HEK293 (cell line): Measurements from ENCODE around the gene C1QTNF9B.

Experiments used
- CTCF ChIA-PET: fragments of 350-600 bp; formaldehyde crosslinking; extraction: SDS; loops from one replicate; lab custom pipeline; 2021; ENCODE audit warnings: antibody characterized with exemption; lab: Yijun Ruan, JAX
- POLR2A ChIA-PET: fragments of 300-600 bp; formaldehyde crosslinking; extraction: SDS; loops from one replicate; lab custom pipeline; 2020; ENCODE audit warnings: antibody characterized with exemption, inconsistent platforms; lab: Yijun Ruan, JAX
- H3K27ac ChIP-seq: fragments of 200-500 bp; sonication (Bioruptor generic); 2 replicates; pipeline ENCODE4 v1.5.1; 2014; ENCODE audit warnings: low read depth, low read length, control low read depth, inconsistent platforms; ENCODE audit errors: extremely low read depth
- H3K36me3 ChIP-seq, 2 experiments: fragments of 200-500 bp in 1 of 2; sonication (Bioruptor generic) in 1 of 2; 1 replicate in 1 of 2; 2 replicates in 1 of 2; pipeline ENCODE4 v1.5.1; 2014 to 2017; ENCODE audit warnings: inconsistent platforms in 2 of 2, low read length in 2 of 2; ENCODE audit not compliant: control insufficient read depth in 2 of 2, insufficient read depth in 1 of 2
- H3K4me1 ChIP-seq: fragments of 200-500 bp; sonication (Bioruptor generic); 2 replicates; pipeline ENCODE4 v1.5.1; 2014; ENCODE audit warnings: mild to moderate bottlenecking, low read length, inconsistent platforms; ENCODE audit not compliant: control insufficient read depth, insufficient read depth
- H3K4me3 ChIP-seq: 2 replicates; pipeline ENCODE4 v1.5.1; 2011; ENCODE audit warnings: low read depth, mild to moderate bottlenecking, control low read depth, low read length, moderate library complexity
- H3K9me3 ChIP-seq: fragments of 200-500 bp; sonication (Bioruptor generic); 2 replicates; pipeline ENCODE4 v1.5.1; 2014; ENCODE audit warnings: low read depth, low read length, inconsistent platforms; ENCODE audit not compliant: control insufficient read depth, insufficient read depth
- ATF2 ChIP-seq: fragments of 450-650 bp; formaldehyde crosslinking; IDR thresholded peaks from 2 replicates; pipeline ENCODE4 v1.5.1; 2016; ENCODE audit warnings: missing biosample characterization, missing genetic modification characterization, low read depth
- CTCF ChIP-seq: fragments of 450-650 bp; formaldehyde crosslinking; IDR thresholded peaks from 2 replicates; pipeline ENCODE4 v1.5.1; 2016; ENCODE audit warnings: missing biosample characterization, missing genetic modification characterization
- GLI2 ChIP-seq: fragments of 450-650 bp; formaldehyde crosslinking; IDR thresholded peaks from 2 replicates; pipeline ENCODE4; 2017; ENCODE audit warnings: missing biosample characterization, missing genetic modification characterization, low read depth, borderline replicate concordance
- HOXD13 ChIP-seq: sonication (generic); formaldehyde crosslinking; IDR thresholded peaks from 2 replicates; pipeline ENCODE4 v1.8.0; 2022; ENCODE audit warnings: missing genetic modification reagents, borderline replicate concordance
- SCRT1 ChIP-seq: fragments of 450-650 bp; formaldehyde crosslinking; IDR thresholded peaks from 2 replicates; pipeline ENCODE4 v1.5.1; 2016; ENCODE audit warnings: missing biosample characterization, missing genetic modification characterization, borderline replicate concordance
- ZBTB1 ChIP-seq: fragments of 450-650 bp; formaldehyde crosslinking; IDR thresholded peaks from 2 replicates; pipeline ENCODE4 v1.5.1; 2016; ENCODE audit warnings: missing biosample characterization, missing genetic modification characterization
- ZBTB44 ChIP-seq: fragments of 450-650 bp; IDR thresholded peaks from 2 replicates; pipeline ENCODE4 v1.5.1; 2018; ENCODE audit warnings: missing biosample characterization, mild to moderate bottlenecking, missing genetic modification characterization
- ZFHX2 ChIP-seq: fragments of 450-650 bp; formaldehyde crosslinking; conservative IDR thresholded peaks from 2 replicates; pipeline ENCODE4 v1.5.1; 2016; ENCODE audit warnings: missing biosample characterization, missing genetic modification characterization
- ZFP37 ChIP-seq: fragments of 450-650 bp; formaldehyde crosslinking; IDR thresholded peaks from 2 replicates; pipeline ENCODE4 v1.5.1; 2016; ENCODE audit warnings: missing biosample characterization, missing genetic modification characterization
- ZNF157 ChIP-seq: fragments of 450-650 bp; formaldehyde crosslinking; IDR thresholded peaks from 2 replicates; pipeline ENCODE4 v1.5.1; 2016; ENCODE audit warnings: missing biosample characterization, missing genetic modification characterization
- ZNF239 ChIP-seq: fragments of 450-650 bp; formaldehyde crosslinking; IDR thresholded peaks from 2 replicates; pipeline ENCODE4 v1.5.1; 2016; ENCODE audit warnings: missing biosample characterization, missing genetic modification characterization
- ZNF274 ChIP-seq, 2 experiments: fragments of 200-500 bp in 1 of 2; fragments of 450-650 bp in 1 of 2; sonication (Bioruptor generic) in 1 of 2; formaldehyde crosslinking in 1 of 2; IDR thresholded peaks; 2 replicates each; pipeline versions ENCODE4 v1.5.1 to v1.6.1; 2014 to 2016; ENCODE audit warnings: borderline replicate concordance in 1 of 2, inconsistent platforms in 1 of 2, low read length in 1 of 2, missing biosample characterization in 1 of 2, missing genetic modification characterization in 1 of 2
- ZNF341 ChIP-seq: fragments of 450-650 bp; formaldehyde crosslinking; IDR thresholded peaks from 2 replicates; pipeline ENCODE4; 2016; ENCODE audit warnings: low read depth, missing biosample characterization, missing genetic modification characterization
- ZNF354C ChIP-seq: fragments of 450-650 bp; formaldehyde crosslinking; IDR thresholded peaks from 2 replicates; pipeline ENCODE4 v1.5.1; 2016; ENCODE audit warnings: missing biosample characterization, missing genetic modification characterization, low read depth, borderline replicate concordance
- ZNF37A ChIP-seq: fragments of 450-650 bp; IDR thresholded peaks from 2 replicates; pipeline ENCODE4 v1.5.1; 2018; ENCODE audit warnings: missing biosample characterization, missing genetic modification characterization
- ZNF549 ChIP-seq: fragments of 450-650 bp; IDR thresholded peaks from 2 replicates; pipeline ENCODE4 v1.5.1; 2018; ENCODE audit warnings: missing biosample characterization, missing genetic modification characterization, mild to moderate bottlenecking, inconsistent platforms, moderate library complexity
- ZNF610 ChIP-seq: fragments of 450-650 bp; formaldehyde crosslinking; IDR thresholded peaks from 2 replicates; pipeline ENCODE4 v1.5.1; 2016; ENCODE audit warnings: missing biosample characterization, missing genetic modification characterization, borderline replicate concordance
- ZNF654 ChIP-seq: fragments of 450-650 bp; formaldehyde crosslinking; IDR thresholded peaks from 2 replicates; pipeline ENCODE4 v1.5.1; 2016; ENCODE audit warnings: low read depth, missing biosample characterization, missing genetic modification characterization
- ZNF658 ChIP-seq: fragments of 450-650 bp; formaldehyde crosslinking; IDR thresholded peaks from 2 replicates; pipeline ENCODE4; 2016; ENCODE audit warnings: missing biosample characterization, missing genetic modification characterization
- ZNF777 ChIP-seq: fragments of 450-650 bp; formaldehyde crosslinking; IDR thresholded peaks from 2 replicates; pipeline ENCODE4 v1.5.1; 2017; ENCODE audit warnings: missing biosample characterization, missing genetic modification characterization, borderline replicate concordance
- ZNF791 ChIP-seq: fragments of 450-650 bp; formaldehyde crosslinking; IDR thresholded peaks from 2 replicates; pipeline ENCODE4 v1.5.1; 2016; ENCODE audit warnings: missing biosample characterization, missing genetic modification characterization
- ZSCAN18 ChIP-seq: fragments of 450-650 bp; formaldehyde crosslinking; IDR thresholded peaks from 2 replicates; pipeline ENCODE4 v1.5.1; 2016; ENCODE audit warnings: missing biosample characterization, missing genetic modification characterization
- TF ChIP-seq, protein P1 (sequence below): fragments of 450-650 bp; formaldehyde crosslinking; IDR thresholded peaks from 2 replicates; pipeline ENCODE4 v1.5.1; 2016; ENCODE audit warnings: missing biosample characterization, missing genetic modification characterization, borderline replicate concordance

Gene C1QTNF9B

GRCh38 chr13:23870356-23871140 is 26.8 kb downstream of the C1QTNF9B start (continued):
- no peak for TF ChIP-seq ZNF157 (tag by site-specific recombination)
- TF ChIP-seq ATF2 (tag by site-specific recombination), result no peak
- no peak for TF ChIP-seq GLI2 (tag by site-specific recombination)
- TF ChIP-seq ZNF354C (tag by site-specific recombination), result no peak
- TF ChIP-seq ZNF658 (tag by site-specific recombination), result no peak
- no peak for TF ChIP-seq ZSCAN18 (tag by site-specific recombination)
- TF ChIP-seq SCRT1 (tag by site-specific recombination), result no peak
- no peak for TF ChIP-seq ZFP37
- TF ChIP-seq ZBTB1, result no peak
- no peak for TF ChIP-seq ZNF37A
- TF ChIP-seq HOXD13, result no peak
- TF ChIP-seq, all 188 proteins: peak for 0

- no peak overlapping the region for H3K4me3 ChIP-seq
- H3K27ac ChIP-seq, result no peak overlapping the region
- H3K9me3 ChIP-seq, result no peaks in the 10 kb centered on the region
- no peaks in the 10 kb centered on the region for H3K4me1 ChIP-seq
- CTCF ChIA-PET, result interaction anchor here (0.7 to 1.9 kb wide), 4 partner anchors 96 to 403 kb away, joined by 3 to 5 read pairs (median 4); no protein-coding TSS in a partner anchor
- H3K36me3 ChIP-seq, result no peaks in the 10 kb centered on the region
- TF ChIP-seq ZFHX2 (no peak), ZNF549 (tag by site-specific recombination) (no peak), ZBTB44 (tag by site-specific recombination) (no peak), ZNF239 (tag by site-specific recombination) (no peak), ZNF791 (tag by site-specific recombination) (no peak), ZNF654 (no peak), ZNF610 (no peak), ZNF777 (tag by site-specific recombination) (no peak), ZNF341 (tag by site-specific recombination) (no peak), ZFP37 (no peak), ZNF274 (IDR thresholded peaks at IDR 0.05; ENCODE audit: low read length) (no peak), ZNF274 (tag by site-specific recombination; IDR thresholded peaks at IDR 0.05; ENCODE audit: borderline replicate concordance) (no peak), CTCF (tag by site-specific recombination) (no peak)
- TF ChIP-seq, protein P1, sequence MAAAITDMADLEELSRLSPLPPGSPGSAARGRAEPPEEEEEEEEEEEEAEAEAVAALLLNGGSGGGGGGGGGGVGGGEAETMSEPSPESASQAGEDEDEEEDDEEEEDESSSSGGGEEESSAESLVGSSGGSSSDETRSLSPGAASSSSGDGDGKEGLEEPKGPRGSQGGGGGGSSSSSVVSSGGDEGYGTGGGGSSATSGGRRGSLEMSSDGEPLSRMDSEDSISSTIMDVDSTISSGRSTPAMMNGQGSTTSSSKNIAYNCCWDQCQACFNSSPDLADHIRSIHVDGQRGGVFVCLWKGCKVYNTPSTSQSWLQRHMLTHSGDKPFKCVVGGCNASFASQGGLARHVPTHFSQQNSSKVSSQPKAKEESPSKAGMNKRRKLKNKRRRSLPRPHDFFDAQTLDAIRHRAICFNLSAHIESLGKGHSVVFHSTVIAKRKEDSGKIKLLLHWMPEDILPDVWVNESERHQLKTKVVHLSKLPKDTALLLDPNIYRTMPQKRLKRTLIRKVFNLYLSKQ, result no peak
- POLR2A ChIA-PET, result no interaction called here
Measured at GRCh38 chr13:23868521-23868920, 28.8 kb downstream of the C1QTNF9B start.
